ENCODE results near the gene LRP5. TPM values are rescaled to one million over a fixed set of nuclear protein-coding genes. Genes with fewer than 3 reads are reported as not detected.

Gene LRP5
- total and polyA plus RNA-seq, 12 donors, result 10.7 to 277 (median 75.8) TPM

DNA sequence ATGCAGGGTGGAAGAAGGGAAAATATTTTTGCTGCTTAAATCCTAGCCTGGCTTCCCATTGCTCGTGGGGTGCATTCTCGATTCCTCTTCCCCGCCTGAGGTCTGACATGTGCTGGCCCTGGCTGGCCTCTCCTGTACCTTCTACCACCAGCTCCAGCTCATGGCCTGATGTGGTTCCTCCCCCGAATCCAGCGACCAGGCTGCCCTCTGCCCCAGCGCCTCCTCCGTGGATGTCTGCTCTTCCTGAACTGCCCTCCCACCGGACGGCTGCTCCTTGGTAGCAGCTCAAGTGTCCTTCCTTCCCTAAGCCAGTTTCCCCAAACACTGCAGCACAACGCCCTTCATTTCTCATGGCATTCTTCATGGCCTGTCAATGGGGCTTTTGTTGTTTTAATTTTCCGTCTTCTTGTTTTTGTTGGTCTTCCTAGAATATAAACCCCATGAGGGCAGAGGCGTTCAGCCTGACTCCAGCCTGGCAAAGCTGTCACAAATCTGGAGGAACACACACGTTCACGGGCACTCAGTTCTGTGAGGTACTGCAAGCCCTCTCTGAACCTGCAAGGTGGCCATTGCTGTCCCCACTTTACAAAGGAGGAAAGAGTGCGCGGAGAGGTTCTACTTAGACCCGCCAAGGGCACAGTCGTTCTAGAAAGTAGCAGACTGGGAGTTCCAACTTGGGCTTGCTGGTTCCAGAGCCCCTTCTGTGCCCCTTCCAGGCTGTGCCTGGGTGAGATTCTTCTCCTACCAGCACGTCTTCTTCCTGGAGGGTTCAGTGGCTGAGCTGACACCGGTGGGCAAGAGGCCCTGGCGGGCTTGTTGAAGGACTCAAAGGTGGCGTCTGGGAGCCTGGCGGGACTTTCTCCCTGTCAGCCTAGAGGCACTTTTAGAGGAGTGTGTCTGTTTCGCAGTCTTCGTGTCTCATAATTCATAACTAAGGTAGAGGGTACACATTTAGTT, 953 bp upstream of the LRP5 start:
- peak overlapping the region in 3 of 5 donors; percentile 50 to 91 (median 62) for H3K27ac ChIP-seq
- H3K4me3 ChIP-seq, result peak overlapping the region in 1 of 4 donors; percentile 97

DNA sequence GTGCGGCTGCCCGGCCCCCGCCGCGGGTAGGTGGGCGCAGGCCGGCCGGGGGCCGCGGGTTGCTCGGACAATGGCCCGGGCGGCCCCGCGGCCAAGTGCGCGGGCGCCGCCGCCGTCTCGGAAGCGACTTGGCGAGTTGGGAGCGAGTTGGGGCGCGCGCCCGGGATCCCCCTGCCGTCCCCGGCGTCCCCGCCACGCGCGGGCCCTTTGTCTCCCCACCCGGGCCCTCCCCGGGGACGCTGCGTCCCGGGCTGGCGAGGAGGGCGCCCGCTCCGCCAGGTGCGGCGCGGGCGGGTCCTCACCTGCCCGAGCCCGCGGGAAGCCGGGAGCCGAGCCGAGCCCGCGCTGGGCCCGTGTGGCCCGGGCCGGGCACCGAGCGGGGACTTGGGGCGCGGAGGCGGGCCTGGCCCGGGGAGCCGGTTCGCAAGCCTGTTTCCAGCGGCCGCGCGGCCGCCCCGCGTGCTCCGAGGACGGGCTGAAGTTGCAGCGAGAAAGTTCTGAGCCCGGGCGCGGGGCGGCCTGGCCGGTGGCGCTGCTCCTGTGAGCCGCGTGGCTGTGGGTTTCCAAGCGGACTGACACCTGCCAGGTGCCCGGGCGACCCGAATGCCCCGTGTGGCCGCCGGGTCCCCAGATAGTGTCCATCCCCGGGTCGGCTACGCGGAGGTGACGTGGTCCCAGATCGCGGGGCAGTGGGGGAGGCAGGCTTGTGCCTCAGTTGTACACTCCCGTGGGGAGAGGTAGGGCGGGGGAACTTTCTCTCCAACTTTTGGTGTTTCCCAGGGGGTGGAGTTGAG, 586 bp downstream of the LRP5 start:
- Histone ChIP-seq H3K36me3 (replicated peaks in 1 of 2) (no peaks in the 10 kb centered on the region), H3K27me3 (no peaks in the 10 kb centered on the region), H3K4me1 (replicated peaks in 1 of 2) (peaks cover 34 to 47% of the 10 kb centered on the region in 2 donors), H3K4me3 (peak overlapping the region in 2 of 4 donors; percentile 26 to 97), H3K9me3 (replicated peaks in 1 of 3) (no peaks in the 10 kb centered on the region), H3K27ac (peak overlapping the region in 3 of 5 donors; percentile 51 to 92 (median 91))
- no peak for DNase-seq
- intact Hi-C loops (cut with DNase I), result loop anchor here (5.0 kb wide), 2 partner anchors 59 to 74 kb away; no protein-coding TSS in a partner anchor
- 0 to 3% (median 1%) methylated on average over 11 to 98 of the region's 102 CpGs for WGBS, 4 donors
- no peak for TF ChIP-seq POLR2A (IDR thresholded peaks at IDR 0.05)
- TF ChIP-seq, protein P1, sequence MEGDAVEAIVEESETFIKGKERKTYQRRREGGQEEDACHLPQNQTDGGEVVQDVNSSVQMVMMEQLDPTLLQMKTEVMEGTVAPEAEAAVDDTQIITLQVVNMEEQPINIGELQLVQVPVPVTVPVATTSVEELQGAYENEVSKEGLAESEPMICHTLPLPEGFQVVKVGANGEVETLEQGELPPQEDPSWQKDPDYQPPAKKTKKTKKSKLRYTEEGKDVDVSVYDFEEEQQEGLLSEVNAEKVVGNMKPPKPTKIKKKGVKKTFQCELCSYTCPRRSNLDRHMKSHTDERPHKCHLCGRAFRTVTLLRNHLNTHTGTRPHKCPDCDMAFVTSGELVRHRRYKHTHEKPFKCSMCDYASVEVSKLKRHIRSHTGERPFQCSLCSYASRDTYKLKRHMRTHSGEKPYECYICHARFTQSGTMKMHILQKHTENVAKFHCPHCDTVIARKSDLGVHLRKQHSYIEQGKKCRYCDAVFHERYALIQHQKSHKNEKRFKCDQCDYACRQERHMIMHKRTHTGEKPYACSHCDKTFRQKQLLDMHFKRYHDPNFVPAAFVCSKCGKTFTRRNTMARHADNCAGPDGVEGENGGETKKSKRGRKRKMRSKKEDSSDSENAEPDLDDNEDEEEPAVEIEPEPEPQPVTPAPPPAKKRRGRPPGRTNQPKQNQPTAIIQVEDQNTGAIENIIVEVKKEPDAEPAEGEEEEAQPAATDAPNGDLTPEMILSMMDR (IDR thresholded peaks at IDR 0.05), result no peak

More for the DNA sequence above, 953 bp upstream of the LRP5 start:
- TF ChIP-seq POLR2A (IDR thresholded peaks at IDR 0.05), result no peak
- TF ChIP-seq, protein P1 (IDR thresholded peaks at IDR 0.05), result no peak
- WGBS, 4 donors, result 79 to 83% (median 81%) methylated on average over 25 of the region's 25 CpGs
- Histone ChIP-seq H3K9me3 (replicated peaks in 1 of 3) (no peaks in the 10 kb centered on the region), H3K36me3 (replicated peaks in 1 of 2) (no peaks in the 10 kb centered on the region), H3K27me3 (no peaks in the 10 kb centered on the region), H3K4me1 (replicated peaks in 1 of 2) (peaks cover 29 to 32% of the 10 kb centered on the region in 2 donors)
- DNase-seq, result peak in 1 of 7 donors; percentile 58
- intact Hi-C loops (cut with DNase I), result loop anchor here (5.0 kb wide), 2 partner anchors 61 to 76 kb away; no protein-coding TSS in a partner anchor

DNA sequence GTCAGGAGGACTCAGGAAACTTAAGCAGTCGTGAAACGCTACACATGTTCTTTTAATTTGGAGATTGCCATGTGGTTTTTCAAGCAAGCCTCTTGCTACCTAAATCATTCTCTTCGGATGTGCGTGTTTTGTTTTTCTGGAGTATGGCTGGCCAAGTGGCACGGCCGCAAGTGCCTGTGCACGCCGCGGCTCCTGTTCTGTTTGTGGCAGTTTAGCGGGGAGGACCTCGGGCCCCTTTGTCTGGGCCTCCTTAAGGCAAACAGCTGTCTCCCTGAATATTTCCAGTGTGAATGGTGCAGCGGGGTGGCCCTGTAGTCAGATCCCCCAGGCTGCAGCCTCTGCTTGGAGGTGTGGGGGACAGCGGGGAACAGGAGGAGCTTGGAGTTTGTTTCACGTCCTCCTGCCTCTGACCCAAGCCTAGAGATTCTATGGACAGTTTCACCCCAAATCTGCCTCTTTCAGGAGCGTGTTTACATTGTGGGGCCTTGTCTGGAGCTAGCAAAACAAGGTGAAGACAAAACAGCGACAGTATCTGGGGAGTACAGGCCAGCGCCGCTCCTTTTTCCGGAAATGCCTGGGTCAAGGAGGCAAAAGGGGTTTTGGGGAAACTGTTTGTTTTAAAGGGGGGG, 1.3 kb downstream of the LRP5 start:
- no peak for DNase-seq

More for the DNA sequence above, 1.3 kb downstream of the LRP5 start:
- 11 to 27% (median 19%) methylated on average over 16 to 19 of the region's 19 CpGs for WGBS, 4 donors
- Histone ChIP-seq H3K4me1 (replicated peaks in 1 of 2) (peaks cover 34 to 47% of the 10 kb centered on the region in 2 donors), H3K36me3 (replicated peaks in 1 of 2) (no peaks in the 10 kb centered on the region), H3K9me3 (replicated peaks in 1 of 3) (no peaks in the 10 kb centered on the region), H3K4me3 (peak overlapping the region in 2 of 4 donors; percentile 26 to 97), H3K27ac (peak overlapping the region in 4 of 5 donors; percentile 50 to 92 (median 83)), H3K27me3 (no peaks in the 10 kb centered on the region)
- TF ChIP-seq, protein P1 (IDR thresholded peaks at IDR 0.05), result no peak
- TF ChIP-seq POLR2A (IDR thresholded peaks at IDR 0.05), result no peak
- intact Hi-C loops (cut with DNase I), result loop anchor here (5.0 kb wide), 2 partner anchors 59 to 74 kb away; no protein-coding TSS in a partner anchor

All from adrenal gland (tissue), 12 donors.